Mesenchymal stem cell (in vitro differentiated cells and primary cell): Measurements from ENCODE around the gene CD44.

ENCODE experiments used
- DNase-seq: peaks from one replicate; pipeline ENCODE4 v3.0.0-alpha.2; 2013
- H2AFZ ChIP-seq: one replicate; pipeline ENCODE4 v1.6.1; 2013; ENCODE audit warnings: low read depth, mild to moderate bottlenecking, control low read depth, inconsistent platforms, low read length, moderate library complexity
- H2AK5ac ChIP-seq: 2 replicates; pipeline ENCODE4 v1.6.1; 2013; ENCODE audit warnings: low read length, moderate library complexity, mild to moderate bottlenecking, inconsistent platforms; ENCODE audit not compliant: severe bottlenecking
- H2BK120ac ChIP-seq: one replicate; pipeline ENCODE4 v1.6.1; 2013; ENCODE audit warnings: low read depth, mild to moderate bottlenecking, inconsistent platforms, low read length, moderate library complexity
- H2BK12ac ChIP-seq, 2 experiments: one replicate each; pipeline ENCODE4 v1.6.1; 2013; ENCODE audit warnings: inconsistent platforms in 2 of 2, low read length in 2 of 2, mild to moderate bottlenecking in 2 of 2, moderate library complexity in 2 of 2, control low read depth in 1 of 2
- H2BK15ac ChIP-seq: one replicate; pipeline ENCODE4 v1.6.1; 2013; ENCODE audit warnings: mild to moderate bottlenecking, low read depth, inconsistent platforms; ENCODE audit not compliant: poor library complexity, severe bottlenecking
- H2BK5ac ChIP-seq: 2 replicates; pipeline ENCODE4 v1.6.1; 2013; ENCODE audit warnings: low read depth, mild to moderate bottlenecking, low read length, control low read depth, inconsistent platforms; ENCODE audit not compliant: poor library complexity, severe bottlenecking
- H3K14ac ChIP-seq, 2 experiments: one replicate each; pipeline ENCODE4 v1.6.1; 2013; ENCODE audit warnings: inconsistent platforms in 2 of 2, low read length in 2 of 2, control low read depth in 1 of 2, mild to moderate bottlenecking in 1 of 2, moderate library complexity in 1 of 2
- H3K18ac ChIP-seq, 2 experiments: one replicate each; pipeline ENCODE4 v1.6.1; 2013; ENCODE audit warnings: inconsistent platforms in 2 of 2, low read length in 2 of 2, control low read depth in 1 of 2, low read depth in 1 of 2, mild to moderate bottlenecking in 1 of 2
- H3K23ac ChIP-seq, 2 experiments: one replicate each; pipeline ENCODE4 v1.6.1; 2013; ENCODE audit warnings: inconsistent platforms in 2 of 2, low read length in 2 of 2, mild to moderate bottlenecking in 2 of 2, moderate library complexity in 2 of 2, control low read depth in 1 of 2
- H3K27ac ChIP-seq: 2 replicates; pipeline ENCODE4 v1.5.1; 2013; ENCODE audit warnings: mild to moderate bottlenecking, moderate library complexity, low read length, control low read depth, inconsistent platforms; ENCODE audit not compliant: poor library complexity, severe bottlenecking
- H3K27me3 ChIP-seq, 2 experiments: 2 replicates each; pipeline versions ENCODE4 v1.6.1 to v1.7.0; 2013; ENCODE audit warnings: low read length in 2 of 2, mild to moderate bottlenecking in 2 of 2, moderate library complexity in 2 of 2, control low read depth in 1 of 2, inconsistent platforms in 1 of 2; ENCODE audit not compliant: control insufficient read depth in 1 of 2, insufficient read depth in 1 of 2
- H3K36me3 ChIP-seq, 2 experiments: 2 replicates each; pipeline versions ENCODE4 v1.6.1 to v1.7.0; 2013; ENCODE audit warnings: low read length in 2 of 2, control low read depth in 1 of 2, inconsistent platforms in 1 of 2, low read depth in 1 of 2, mild to moderate bottlenecking in 1 of 2; ENCODE audit not compliant: insufficient read depth in 2 of 2, control insufficient read depth in 1 of 2
- H3K4ac ChIP-seq, 2 experiments: one replicate each; pipeline ENCODE4 v1.6.1; 2013; ENCODE audit warnings: inconsistent platforms in 2 of 2, low read length in 2 of 2, mild to moderate bottlenecking in 2 of 2, moderate library complexity in 2 of 2, control low read depth in 1 of 2, low read depth in 1 of 2
- H3K4me1 ChIP-seq: 2 replicates; pipeline ENCODE4 v1.6.1; 2013; ENCODE audit warnings: low read depth, low read length, control low read depth; ENCODE audit not compliant: control insufficient read depth, insufficient read depth
- H3K4me2 ChIP-seq: 2 replicates; pipeline ENCODE4 v1.6.1; 2013; ENCODE audit warnings: low read length, mild to moderate bottlenecking, inconsistent platforms; ENCODE audit not compliant: poor library complexity, severe bottlenecking
- H3K4me3 ChIP-seq, 2 experiments: 2 replicates each; pipeline versions ENCODE4 v1.5.1 to v1.7.0; 2013; ENCODE audit warnings: low read length in 2 of 2, mild to moderate bottlenecking in 2 of 2, control low read depth in 1 of 2, low read depth in 1 of 2; ENCODE audit not compliant: insufficient read depth in 1 of 2
- H3K79me1 ChIP-seq: replicated peaks from 2 replicates; pipeline ENCODE4 v1.6.1; 2013; ENCODE audit warnings: mild to moderate bottlenecking, control low read depth, low read length, inconsistent platforms; ENCODE audit not compliant: poor library complexity, severe bottlenecking
- H3K9ac ChIP-seq: 2 replicates; pipeline ENCODE4 v1.7.0; 2013; ENCODE audit warnings: mild to moderate bottlenecking, low read length, moderate library complexity
- H3K9me3 ChIP-seq: 2 replicates; pipeline ENCODE4 v1.7.0; 2013; ENCODE audit warnings: mild to moderate bottlenecking, low read length; ENCODE audit not compliant: control insufficient read depth
- H4K8ac ChIP-seq: one replicate; pipeline ENCODE4 v1.6.1; 2013; ENCODE audit warnings: inconsistent platforms, mild to moderate bottlenecking, low read length, moderate library complexity
- H4K91ac ChIP-seq: one replicate; pipeline ENCODE4 v1.6.1; 2013; ENCODE audit warnings: mild to moderate bottlenecking, low read length, inconsistent platforms
- WGBS: methylation state at CpG from one replicate; pipeline ENCODE4 v1.1.7; 2013; ENCODE audit warnings: mixed read lengths; 5-methylcytosine and 5-hydroxymethylcytosine counted together

The CD44 gene

DNA sequence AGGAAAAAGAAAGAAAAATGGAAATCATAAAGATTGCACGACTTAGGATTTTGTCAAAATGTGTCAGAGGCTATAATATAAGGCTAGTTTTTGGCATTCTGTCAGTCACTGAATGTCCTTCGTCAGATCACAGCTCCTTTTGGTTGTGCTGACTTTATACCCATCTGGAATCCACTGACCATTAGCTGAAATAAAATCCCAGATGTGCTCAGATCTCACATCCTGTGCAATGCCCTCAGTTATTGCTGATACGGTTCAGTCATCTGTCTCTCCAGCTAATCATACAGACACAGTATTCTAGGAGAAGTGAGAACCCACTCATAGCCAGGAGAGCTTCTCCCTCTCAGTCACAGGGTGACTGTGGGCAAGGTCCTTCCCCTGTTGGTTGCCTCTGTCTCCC is 11.5 kb downstream of the CD44 start:
- 79% methylated on average over 3 of the region's 3 CpGs for WGBS
- no peak overlapping the region for H3K4me3 ChIP-seq
- peak overlapping the region; percentile 28 for H3K9ac ChIP-seq
- H3K4ac ChIP-seq = no peak overlapping the region
- H3K23ac ChIP-seq = no peak overlapping the region
- H2BK12ac ChIP-seq = peak overlapping the region in 1 of 2 experiments; percentile 19
- no peak overlapping the region for H2BK15ac ChIP-seq
- H3K4me2 ChIP-seq = no peak overlapping the region
- H3K18ac ChIP-seq = no peak overlapping the region
- H3K27ac ChIP-seq = no peak overlapping the region
- no peak overlapping the region for H3K14ac ChIP-seq
- DNase-seq = no peak
- H2BK5ac ChIP-seq = no peak overlapping the region
- H4K91ac ChIP-seq = no peak overlapping the region
- H3K36me3 ChIP-seq = peaks cover 6 to 98% of the 10 kb centered on the region in 2 experiments
- H3K79me1 ChIP-seq = no peaks in the 10 kb centered on the region
- H3K27me3 ChIP-seq = no peaks in the 10 kb centered on the region
- H3K9me3 ChIP-seq = peaks cover 5% of the 10 kb centered on the region
- H2AFZ ChIP-seq = no peak overlapping the region
- H2AK5ac ChIP-seq = no peak overlapping the region
- H3K4me1 ChIP-seq = peaks cover 8% of the 10 kb centered on the region
- H2BK120ac ChIP-seq = no peak overlapping the region
- H4K8ac ChIP-seq = no peak overlapping the region

GRCh38 chr11:35151241-35151640 is 12.3 kb downstream of the CD44 start:
- Histone ChIP-seq H2AK5ac (peak overlapping the region; percentile 55), H3K4ac (no peak overlapping the region), H3K4me3 (peak overlapping the region in 1 of 2 experiments; percentile 7), H3K9me3 (peaks cover 5% of the 10 kb centered on the region), H3K36me3 (peaks cover 6 to 98% of the 10 kb centered on the region in 2 experiments), H2BK15ac (no peak overlapping the region), H4K91ac (no peak overlapping the region), H3K4me2 (no peak overlapping the region), H3K79me1 (no peaks in the 10 kb centered on the region), H3K27me3 (no peaks in the 10 kb centered on the region), H3K4me1 (peaks cover 6% of the 10 kb centered on the region), H2BK120ac (no peak overlapping the region), H2AFZ (no peak overlapping the region), H4K8ac (peak overlapping the region; percentile 29), H3K14ac (no peak overlapping the region), H2BK5ac (no peak overlapping the region), H3K9ac (peak overlapping the region; percentile 28), H3K27ac (no peak overlapping the region), H2BK12ac (no peak overlapping the region), H3K23ac (no peak overlapping the region), H3K18ac (peak overlapping the region in 1 of 2 experiments; percentile 34)
- WGBS = 100% methylated on average over 1 of the region's 1 CpG
- peak; percentile 55 for DNase-seq

DNA sequence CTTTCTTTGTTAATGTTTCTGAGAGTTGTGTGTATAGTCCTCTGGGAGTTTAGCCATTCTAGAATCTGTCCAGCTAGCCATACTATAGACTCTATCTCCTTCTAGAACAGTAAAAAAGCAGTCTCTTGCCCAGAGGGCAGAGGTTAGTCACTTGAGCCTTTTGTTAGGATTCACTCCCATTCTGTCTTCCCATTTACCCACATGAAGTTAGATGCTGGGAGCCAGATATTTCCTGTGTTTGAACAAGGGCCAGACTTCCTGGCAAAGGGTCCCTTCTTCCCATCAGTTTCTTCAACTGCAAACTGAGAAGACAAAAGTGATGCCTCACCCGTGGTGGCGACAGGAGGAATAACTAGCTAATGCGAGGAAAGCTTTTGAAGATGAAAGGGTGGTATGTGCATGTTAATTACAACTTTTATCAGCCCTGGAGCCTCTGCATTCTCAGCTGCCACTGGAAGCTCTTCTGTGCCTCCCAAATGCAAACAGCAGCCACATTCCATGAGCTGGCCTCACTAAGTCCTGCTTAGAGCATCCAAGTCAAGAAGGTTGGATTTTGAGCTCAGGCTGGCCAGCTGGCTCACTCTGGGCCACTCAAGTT is 12.8 kb downstream of the CD44 start:
- H2BK120ac ChIP-seq = no peak overlapping the region
- H4K91ac ChIP-seq = no peak overlapping the region
- H4K8ac ChIP-seq = peak overlapping the region; percentile 50
- H3K27me3 ChIP-seq = no peaks in the 10 kb centered on the region
- no peak overlapping the region for H3K4me2 ChIP-seq
- no peak overlapping the region for H3K23ac ChIP-seq
- peak overlapping the region in 1 of 2 experiments; percentile 7 for H3K4me3 ChIP-seq
- H3K27ac ChIP-seq = no peak overlapping the region
- no peak overlapping the region for H2BK12ac ChIP-seq
- no peak overlapping the region for H2BK5ac ChIP-seq
- DNase-seq = no peak
- no peaks in the 10 kb centered on the region for H3K79me1 ChIP-seq
- peak overlapping the region; percentile 34 to 35 for H3K18ac ChIP-seq
- H2BK15ac ChIP-seq = no peak overlapping the region
- no peak overlapping the region for H3K14ac ChIP-seq
- H2AK5ac ChIP-seq = no peak overlapping the region
- peaks cover 6 to 98% of the 10 kb centered on the region in 2 experiments for H3K36me3 ChIP-seq
- 44% methylated on average over 3 of the region's 3 CpGs for WGBS
- H3K4me1 ChIP-seq = peaks cover 6% of the 10 kb centered on the region
- peak overlapping the region; percentile 28 for H3K9ac ChIP-seq
- peaks cover 5% of the 10 kb centered on the region for H3K9me3 ChIP-seq
- no peak overlapping the region for H2AFZ ChIP-seq
- peak overlapping the region in 1 of 2 experiments; percentile 42 for H3K4ac ChIP-seq

DNA sequence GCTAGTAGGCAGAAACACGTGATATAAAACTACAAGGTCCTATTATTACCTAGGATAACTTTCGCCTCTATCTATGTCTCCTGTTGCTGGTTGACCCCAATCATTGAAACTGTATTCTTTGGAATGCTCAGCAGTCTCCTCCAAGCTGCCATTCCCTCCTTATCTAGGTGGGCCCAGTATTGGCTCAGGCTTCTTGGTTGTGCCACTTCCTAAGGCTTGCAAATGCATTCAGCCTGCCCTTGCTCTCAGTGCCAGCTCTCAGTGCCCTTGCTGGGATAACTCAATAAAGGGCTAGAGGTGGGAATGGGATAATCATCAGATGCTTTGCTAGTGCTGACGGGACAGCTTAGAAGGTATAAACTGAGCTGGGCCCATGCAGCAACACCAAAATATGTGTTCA is 13.6 kb downstream of the CD44 start:
- H3K9me3 ChIP-seq = peaks cover 5% of the 10 kb centered on the region
- H2BK5ac ChIP-seq = no peak overlapping the region
- H2BK15ac ChIP-seq = no peak overlapping the region
- H3K36me3 ChIP-seq = peaks cover 6 to 98% of the 10 kb centered on the region in 2 experiments
- H3K14ac ChIP-seq = no peak overlapping the region
- H3K9ac ChIP-seq = no peak overlapping the region
- H2BK12ac ChIP-seq = peak overlapping the region in 1 of 2 experiments; percentile 69
- H3K18ac ChIP-seq = no peak overlapping the region
- H3K79me1 ChIP-seq = no peaks in the 10 kb centered on the region
- no peak overlapping the region for H3K4me3 ChIP-seq
- H3K4me2 ChIP-seq = no peak overlapping the region
- H4K91ac ChIP-seq = no peak overlapping the region
- H3K27me3 ChIP-seq = no peaks in the 10 kb centered on the region
- no peak overlapping the region for H3K27ac ChIP-seq
- 98% methylated on average over 3 of the region's 3 CpGs for WGBS
- no peak overlapping the region for H3K23ac ChIP-seq
- H2BK120ac ChIP-seq = no peak overlapping the region
- H2AK5ac ChIP-seq = peak overlapping the region; percentile 31
- H4K8ac ChIP-seq = peak overlapping the region; percentile 42
- H2AFZ ChIP-seq = no peak overlapping the region
- no peak overlapping the region for H3K4ac ChIP-seq
- DNase-seq = no peak
- H3K4me1 ChIP-seq = peaks cover 6% of the 10 kb centered on the region
